HG02763 (cell line): ENCODE measurements around the gene C1orf21.
A peak's percentile ranks its signal among the peaks of the same experiment; 100 is the strongest.

Experiments
- ATAC-seq: cut with Tn5 transposase; IDR thresholded peaks from one replicate; pipeline ENCODE4 v1.9.1; 2021; ENCODE audit warnings: mild to moderate bottlenecking, moderate library complexity; ENCODE audit not compliant: unreplicated experiment

The C1orf21 gene

DNA sequence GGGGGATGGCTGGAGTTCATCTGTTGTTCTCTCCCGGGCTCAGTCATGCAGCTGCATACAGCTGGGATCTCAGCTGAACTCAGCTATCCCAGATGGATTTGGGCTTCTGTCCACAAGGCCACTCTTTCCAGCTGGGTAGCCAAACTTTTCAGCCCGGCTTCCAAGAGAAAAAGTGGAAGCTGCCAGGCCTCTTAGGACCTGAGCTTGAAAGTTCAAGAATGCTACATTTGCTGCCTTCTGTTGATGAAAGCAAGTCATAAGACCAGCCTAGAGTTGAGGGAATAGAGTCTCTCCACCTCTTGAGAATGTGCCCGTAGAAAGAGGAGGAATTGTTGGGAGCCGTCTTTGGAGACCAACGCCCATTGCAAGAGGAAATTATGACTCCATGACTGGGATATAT lies 95.3 kb downstream of the C1orf21 start:
- no peak for ATAC-seq

DNA sequence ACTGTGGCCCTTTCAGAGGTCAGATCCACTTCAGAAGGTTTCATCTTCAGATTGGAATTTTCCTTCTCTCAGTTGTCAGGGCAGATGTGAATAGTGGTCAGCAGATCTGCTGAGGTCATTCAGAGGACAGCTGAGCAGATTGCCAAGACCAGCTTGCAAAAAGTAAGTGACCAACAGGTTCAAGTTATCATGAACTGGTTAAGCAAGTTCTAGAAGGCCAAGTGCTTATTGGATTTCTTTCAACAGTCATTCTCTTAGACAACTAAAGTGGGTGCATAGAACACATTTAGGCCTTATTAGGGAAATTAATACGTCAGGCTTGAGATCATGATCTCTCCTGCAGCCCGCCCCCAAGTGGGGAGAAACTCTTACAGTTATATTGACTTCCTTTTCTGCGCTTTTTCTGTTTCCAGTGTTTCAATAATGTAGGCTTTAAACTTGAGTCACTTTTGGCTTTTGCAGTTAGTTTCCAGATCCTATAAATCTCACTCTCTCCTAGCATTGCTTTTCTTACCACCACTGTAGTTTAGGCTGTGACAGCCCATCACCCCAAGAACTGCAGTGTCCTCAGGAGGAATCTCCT lies 96.4 kb downstream of the C1orf21 start:
- ATAC-seq, result no peak

GRCh38 chr1:184485751-184486723 lies 99.2 kb downstream of the C1orf21 start:
- no peak for ATAC-seq

- no peak for ATAC-seq
These were observed 100.1 kb downstream of the C1orf21 start for GRCh38 chr1:184486761-184487445.

- no peak for ATAC-seq
These were observed 100.8 kb downstream of the C1orf21 start for GRCh38 chr1:184487531-184488193.

DNA sequence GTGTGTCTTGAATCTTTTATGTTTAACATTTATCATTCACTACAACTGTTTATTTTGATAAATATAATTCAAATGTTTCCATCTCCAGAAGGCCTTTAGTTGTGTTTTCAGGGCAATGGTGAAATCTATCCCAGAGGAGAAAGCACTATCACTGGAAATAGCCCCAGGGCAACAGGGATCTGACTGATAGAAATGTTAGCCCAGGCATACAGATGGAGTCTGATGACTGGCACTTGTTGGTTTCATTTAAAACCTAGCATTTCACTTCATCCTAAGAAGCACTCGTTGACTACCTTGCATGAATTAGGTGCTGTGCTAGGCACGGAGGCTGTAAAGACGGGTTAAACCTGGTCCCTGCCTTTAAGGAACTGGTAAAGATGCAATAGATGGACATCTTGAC lies 103.1 kb downstream of the C1orf21 start:
- no peak for ATAC-seq

GRCh38 chr1:184492536-184492935 lies 105.7 kb downstream of the C1orf21 start:
- no peak for ATAC-seq

DNA sequence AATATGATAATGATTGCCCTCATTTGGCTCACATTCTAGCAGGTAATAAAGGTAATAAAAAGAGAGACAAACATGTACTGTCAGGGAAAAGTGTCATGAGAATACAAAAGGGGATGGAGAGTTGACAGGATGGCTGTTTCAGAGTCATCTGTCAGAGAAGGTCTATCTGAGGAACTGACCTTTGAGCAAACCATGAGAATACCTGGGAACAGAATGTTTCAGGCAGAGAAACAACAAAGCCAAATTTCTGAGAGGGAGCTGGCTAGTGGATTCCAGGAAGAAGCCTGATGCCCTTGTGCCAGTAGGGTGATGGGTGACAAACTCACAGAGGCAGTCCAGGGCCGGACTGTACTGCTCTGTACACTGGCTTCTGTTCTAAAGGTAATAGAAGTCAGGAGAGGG lies 107.2 kb downstream of the C1orf21 start:
- ATAC-seq, result no peak

DNA sequence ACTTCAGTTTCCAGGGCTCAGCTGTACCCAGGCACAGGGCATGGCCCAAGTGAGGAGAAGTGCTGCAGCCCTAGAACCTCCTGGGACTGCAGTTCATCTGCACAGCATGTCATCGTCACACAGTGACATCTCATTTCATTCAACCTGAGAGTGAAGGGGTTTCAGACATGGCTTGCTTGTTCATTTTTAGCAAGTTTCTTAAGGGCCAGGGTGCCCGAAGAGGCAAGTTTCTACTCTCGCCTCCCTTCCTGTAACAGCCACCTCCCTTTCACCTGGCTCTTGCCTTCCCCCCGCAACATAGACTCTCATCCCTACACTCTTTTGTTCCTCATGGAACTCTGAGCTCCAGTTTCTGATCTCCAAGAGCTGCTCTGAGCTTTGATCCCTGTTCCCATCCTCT lies 108.1 kb downstream of the C1orf21 start:
- peak; percentile 75 for ATAC-seq

DNA sequence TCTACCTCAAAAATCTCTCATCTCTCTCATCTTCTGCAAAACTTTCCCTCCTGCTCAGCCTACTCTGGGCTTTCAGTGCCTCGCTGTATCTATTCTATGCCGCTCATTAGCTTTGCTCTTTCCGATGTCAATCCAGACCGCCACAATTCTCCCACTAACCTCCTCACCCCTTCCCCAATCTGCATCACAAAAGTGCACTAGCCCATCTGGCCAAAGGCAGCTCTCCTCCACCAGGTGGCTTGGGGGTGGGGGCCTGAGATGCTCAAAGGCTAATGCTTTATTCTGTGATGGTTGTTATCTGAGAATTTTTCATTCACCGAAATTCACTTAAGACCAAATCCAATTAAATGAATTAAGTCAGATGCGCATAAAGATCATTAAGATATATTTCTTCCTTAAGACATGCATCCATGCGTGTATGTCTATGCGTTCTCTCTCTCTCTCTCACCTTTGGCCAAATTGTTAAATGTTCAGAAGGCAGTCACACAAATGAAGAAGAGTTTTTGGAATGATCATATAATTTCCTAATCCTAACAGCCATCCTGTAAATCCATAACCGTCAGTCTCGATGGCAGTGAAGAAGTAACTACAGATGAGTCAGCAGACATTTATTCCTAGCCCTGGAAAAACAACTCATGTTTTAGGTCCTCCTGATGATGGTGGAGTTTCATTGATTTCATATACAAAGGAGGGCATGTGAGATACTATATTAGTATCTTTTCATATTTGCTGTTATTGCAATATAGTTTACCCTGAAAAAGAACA lies 111.3 kb downstream of the C1orf21 start:
- ATAC-seq, result no peak

- no peak for ATAC-seq
These were observed 112.8 kb downstream of the C1orf21 start for GRCh38 chr1:184499616-184500015.

GRCh38 chr1:184502161-184502560 lies 115.3 kb downstream of the C1orf21 start:
- no peak for ATAC-seq

- no peak for ATAC-seq
These were observed 116.5 kb downstream of the C1orf21 start for GRCh38 chr1:184503221-184503749.

DNA sequence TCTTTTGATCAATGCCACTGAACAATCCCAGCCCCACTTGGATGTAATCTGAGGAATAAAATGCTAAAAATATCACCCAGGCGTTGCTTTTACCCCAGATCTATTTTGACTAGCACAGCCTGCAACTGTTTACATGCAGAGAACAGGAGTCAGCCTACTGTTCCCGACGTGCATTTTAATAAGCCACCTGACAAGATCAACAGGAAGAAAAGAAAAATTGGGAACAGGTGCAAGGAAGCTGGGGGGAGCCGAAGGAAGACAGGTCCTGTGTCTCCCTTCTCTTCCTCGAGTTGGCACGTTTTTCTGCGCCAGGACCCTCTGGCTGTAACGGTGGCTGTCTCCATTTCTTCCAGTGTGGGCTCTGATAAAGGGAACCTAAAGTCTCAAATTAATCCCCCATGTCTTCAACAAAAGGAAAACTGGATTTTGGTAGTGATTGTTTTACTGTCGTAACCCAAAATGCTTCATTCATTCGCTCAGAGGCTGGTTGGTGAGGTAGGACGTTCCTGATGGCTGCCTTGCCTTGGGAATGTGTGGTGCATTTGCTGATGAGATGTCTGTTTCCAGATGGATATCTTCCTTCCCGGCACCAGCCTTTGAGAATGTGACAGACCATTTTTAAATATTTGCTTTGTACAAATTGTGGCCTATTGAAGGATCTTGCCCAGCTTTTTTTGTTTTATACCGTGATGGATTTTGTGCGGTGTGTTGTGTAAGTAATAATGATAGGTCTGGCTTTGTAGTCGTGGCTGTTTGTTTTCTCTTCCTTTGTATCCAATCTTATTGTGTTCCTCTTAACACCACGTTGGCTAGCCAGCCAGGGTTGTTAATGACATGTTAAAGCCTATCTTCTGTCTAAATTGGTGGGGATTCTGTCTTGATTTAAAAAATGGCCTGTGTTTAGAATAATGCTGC lies 117.5 kb downstream of the C1orf21 start:
- ATAC-seq, result no peak

DNA sequence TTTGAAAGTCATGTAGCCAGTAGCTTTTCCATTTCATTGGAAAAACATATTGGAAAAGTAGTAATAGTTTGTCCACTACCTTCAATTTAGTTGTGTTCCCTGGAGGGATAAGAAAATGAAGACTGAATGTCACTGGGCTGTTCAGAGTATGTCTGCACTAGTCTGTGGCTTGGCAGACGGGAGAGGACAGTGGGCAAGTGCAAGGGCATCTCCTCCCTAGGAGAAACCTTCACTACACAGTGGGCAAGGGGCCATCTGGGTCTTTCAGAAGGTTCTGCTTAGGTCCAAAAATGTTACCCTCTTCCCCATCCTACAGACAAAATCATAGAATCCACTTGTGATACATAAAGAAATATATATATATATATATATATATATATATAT lies 118.1 kb downstream of the C1orf21 start:
- ATAC-seq, result no peak

DNA sequence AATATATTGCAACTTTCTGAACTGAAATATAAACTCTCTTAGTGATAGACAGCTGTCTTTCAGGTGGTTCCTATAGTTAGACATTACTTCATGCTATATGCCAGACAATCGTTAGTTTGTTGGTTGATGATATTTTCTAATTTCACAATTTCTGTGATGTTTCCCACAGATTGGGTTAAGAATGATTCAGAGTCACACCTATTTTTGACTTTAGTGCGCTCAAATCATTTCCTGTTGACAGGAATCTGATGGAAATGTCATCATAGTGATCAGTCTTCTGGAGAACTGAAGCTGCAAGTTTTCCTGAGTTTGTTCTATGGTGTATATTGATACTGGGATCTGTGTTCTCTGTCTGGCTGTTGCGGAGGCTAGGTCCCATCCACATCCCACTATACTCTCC lies 119.7 kb downstream of the C1orf21 start:
- ATAC-seq, result no peak

- no peak for ATAC-seq
These were observed 120.3 kb downstream of the C1orf21 start for GRCh38 chr1:184507165-184507564.

DNA sequence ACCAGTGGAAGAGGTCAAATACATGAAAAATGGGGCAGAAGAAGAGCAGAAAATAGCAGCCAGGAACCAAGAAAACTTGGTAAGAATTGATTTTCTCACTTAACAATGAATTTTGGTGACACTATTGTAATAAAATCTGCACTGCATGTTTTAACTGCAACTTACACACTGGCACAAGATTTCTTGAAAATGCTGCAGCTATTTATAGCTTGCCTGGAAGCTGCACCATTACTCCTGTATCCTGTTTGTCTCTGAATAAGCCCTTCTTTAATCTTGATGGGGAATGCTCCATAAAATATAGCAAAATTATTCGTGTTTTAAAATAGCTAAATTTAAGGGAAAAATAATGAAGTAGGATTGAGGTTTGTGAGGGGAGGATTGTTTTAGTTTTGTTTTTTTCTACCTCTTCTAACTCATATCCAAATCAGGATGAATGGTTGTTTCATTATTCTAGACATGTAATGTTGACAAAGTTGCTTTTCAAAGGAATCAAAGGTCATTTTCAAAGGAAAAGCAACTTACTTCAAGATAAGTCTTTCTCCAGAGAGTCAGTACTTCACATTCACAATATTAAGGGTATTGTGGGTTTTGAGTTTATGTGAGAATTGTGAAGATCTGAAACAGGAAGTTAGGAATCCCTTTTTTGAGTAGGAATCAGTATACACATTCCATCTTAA lies 120.9 kb downstream of the C1orf21 start:
- no peak for ATAC-seq

GRCh38 chr1:184509105-184509504 lies 122.3 kb downstream of the C1orf21 start:
- ATAC-seq, result no peak
